Panc1 (cell line): ENCODE measurements around the gene BARX1. TPM values are rescaled to one million over a fixed set of nuclear protein-coding genes. Genes with fewer than 3 reads are reported as not detected.

Experiments used
- ATAC-seq: fragments of 200-7000 bp; cut with Tn5 transposase; 2 replicates; pipeline ENCODE4 v1.9.1; 2020; ENCODE audit warnings: mild to moderate bottlenecking, moderate library complexity
- BruUV-seq: library from RNA; stranded (reverse); fragments of 400-500 nt; replicated peaks from 2 replicates; lab custom pipeline; 2021; lab: Mats Ljungman, UMichigan
- CTCF ChIA-PET: fragments of 300-600 bp; sonication (Branson Sonifier 250); formaldehyde crosslinking; loops from one replicate; lab custom pipeline; 2022; ENCODE audit warnings: antibody characterized with exemption; lab: Charles Lee
- POLR2A ChIA-PET: fragments of 300-600 bp; sonication (Branson Sonifier 250); formaldehyde crosslinking; loops from one replicate; lab custom pipeline; 2022; ENCODE audit warnings: antibody characterized with exemption; lab: Charles Lee
- DNase-seq: peaks from one replicate; pipeline ENCODE4 v3.0.0-alpha.2; 2010; ENCODE audit warnings: low read depth, low spot score
- H3K27ac ChIP-seq: 2 replicates; pipeline ENCODE4 v1.5.1; 2011; ENCODE audit warnings: mild to moderate bottlenecking, low read length, inconsistent platforms
- H3K27me3 ChIP-seq: fragments of 200-500 bp; sonication (Bioruptor generic); 2 replicates; pipeline ENCODE4 v1.6.0; 2014; ENCODE audit warnings: low read length, inconsistent platforms; ENCODE audit not compliant: control insufficient read depth, insufficient read depth
- H3K36me3 ChIP-seq: fragments of 200-500 bp; sonication (Bioruptor generic); 2 replicates; pipeline ENCODE4 v1.5.1; 2014; ENCODE audit warnings: inconsistent platforms, mild to moderate bottlenecking, low read length, moderate library complexity; ENCODE audit not compliant: control insufficient read depth, insufficient read depth
- H3K4me1 ChIP-seq: 2 replicates; pipeline ENCODE4 v1.5.1; 2011; ENCODE audit warnings: inconsistent platforms, mild to moderate bottlenecking, low read length, moderate library complexity; ENCODE audit not compliant: control insufficient read depth, insufficient read depth
- H3K4me3 ChIP-seq, 2 experiments: 2 replicates each; pipeline ENCODE4 v1.5.1; 2011 to 2012; ENCODE audit warnings: low read depth in 2 of 2, low read length in 2 of 2, mild to moderate bottlenecking in 2 of 2, inconsistent platforms in 1 of 2, moderate library complexity in 1 of 2
- H3K9me3 ChIP-seq: fragments of 200-500 bp; sonication (Bioruptor generic); 2 replicates; pipeline ENCODE4 v1.5.1; 2014; ENCODE audit warnings: low read depth, mild to moderate bottlenecking, inconsistent platforms, low read length, moderate library complexity; ENCODE audit not compliant: control insufficient read depth, insufficient read depth
- POLR2AphosphoS5 ChIP-seq: IDR thresholded peaks from 2 replicates; pipeline ENCODE4 v1.6.1; 2012; ENCODE audit warnings: mild to moderate bottlenecking, low read depth, low read length, moderate library complexity
- SIN3A ChIP-seq: IDR thresholded peaks from 2 replicates; pipeline ENCODE4 v1.6.1; 2012; ENCODE audit warnings: low read depth, mild to moderate bottlenecking, low read length, moderate library complexity, borderline replicate concordance; ENCODE audit not compliant: insufficient read depth
- TCF7L2 ChIP-seq: IDR thresholded peaks from 2 replicates; pipeline ENCODE4 v1.6.1; 2011; ENCODE audit warnings: mild to moderate bottlenecking, low read depth, low read length, inconsistent platforms
- in situ Hi-C: cut with HindIII; loops from 2 replicates; pipeline ENCODE4 v1.10.0; 2016; ENCODE audit warnings: low sequenced_read_pairs, low pct_unique_long_range_greater_than_20kb
- intact Hi-C: fragments of 100-400 bp; cut with micrococcal nuclease; formaldehyde crosslinking; loops from one replicate; pipeline ENCODE4 v1.10.0; 2022; ENCODE audit not compliant: unreplicated experiment
- total RNA-seq: library from RNA; stranded (reverse); gene quantifications from one replicate; pipeline ENCODE4 v1.2.1, GENCODE V29; 2021; ENCODE audit not compliant: unreplicated experiment
- TF ChIP-seq, protein P1 (sequence below): fragments of 450-650 bp; IDR thresholded peaks from 2 replicates; pipeline ENCODE4 v1.5.1; 2017; ENCODE audit warnings: mild to moderate bottlenecking
- TF ChIP-seq, protein P2 (sequence below), 2 experiments: IDR thresholded peaks; 2 replicates each; pipeline ENCODE4 v1.6.1; 2011 to 2012; ENCODE audit warnings: low read depth in 2 of 2, control low read depth in 1 of 2, low read length in 1 of 2, mild to moderate bottlenecking in 1 of 2, moderate library complexity in 1 of 2; ENCODE audit not compliant: insufficient read depth in 1 of 2

The BARX1 gene
- total RNA-seq, 1 experiment from 2014 or later: 81.2 TPM

DNA sequence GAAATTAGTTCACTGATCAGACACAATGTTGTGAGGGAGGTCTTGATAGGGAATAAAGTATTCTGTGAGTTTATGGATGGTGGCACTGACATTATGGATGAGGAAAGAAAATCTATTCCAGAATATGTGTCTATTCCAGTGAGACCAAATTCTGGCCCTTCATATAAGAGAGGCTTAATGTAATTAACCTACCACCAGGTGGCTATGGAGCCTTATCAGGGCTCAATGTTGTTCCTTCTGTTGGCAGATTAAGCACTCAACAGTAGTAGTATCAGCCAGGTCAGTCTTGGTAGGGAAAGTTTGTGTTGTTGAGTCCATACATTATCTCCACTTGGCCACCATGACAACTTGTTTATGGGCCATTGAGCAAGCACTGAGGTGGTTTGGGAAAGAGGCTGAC, 41.7 kb upstream of the BARX1 start:
- no peak overlapping the region for H3K27ac ChIP-seq
- no peak overlapping the region for H3K4me3 ChIP-seq
- no peaks in the 10 kb centered on the region for H3K27me3 ChIP-seq
- intact Hi-C loops: no loop called here
- H3K9me3 ChIP-seq: no peaks in the 10 kb centered on the region
- ChIA-PET POLR2A (no interaction called here), CTCF (no interaction called here)
- BruUV-seq: no TSS peak
- TF ChIP-seq POLR2AphosphoS5: no peak
- TF ChIP-seq, protein P1, sequence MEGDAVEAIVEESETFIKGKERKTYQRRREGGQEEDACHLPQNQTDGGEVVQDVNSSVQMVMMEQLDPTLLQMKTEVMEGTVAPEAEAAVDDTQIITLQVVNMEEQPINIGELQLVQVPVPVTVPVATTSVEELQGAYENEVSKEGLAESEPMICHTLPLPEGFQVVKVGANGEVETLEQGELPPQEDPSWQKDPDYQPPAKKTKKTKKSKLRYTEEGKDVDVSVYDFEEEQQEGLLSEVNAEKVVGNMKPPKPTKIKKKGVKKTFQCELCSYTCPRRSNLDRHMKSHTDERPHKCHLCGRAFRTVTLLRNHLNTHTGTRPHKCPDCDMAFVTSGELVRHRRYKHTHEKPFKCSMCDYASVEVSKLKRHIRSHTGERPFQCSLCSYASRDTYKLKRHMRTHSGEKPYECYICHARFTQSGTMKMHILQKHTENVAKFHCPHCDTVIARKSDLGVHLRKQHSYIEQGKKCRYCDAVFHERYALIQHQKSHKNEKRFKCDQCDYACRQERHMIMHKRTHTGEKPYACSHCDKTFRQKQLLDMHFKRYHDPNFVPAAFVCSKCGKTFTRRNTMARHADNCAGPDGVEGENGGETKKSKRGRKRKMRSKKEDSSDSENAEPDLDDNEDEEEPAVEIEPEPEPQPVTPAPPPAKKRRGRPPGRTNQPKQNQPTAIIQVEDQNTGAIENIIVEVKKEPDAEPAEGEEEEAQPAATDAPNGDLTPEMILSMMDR: peak; percentile 8; the same call in 1 of the 2 replicates
- TF ChIP-seq, protein P2, sequence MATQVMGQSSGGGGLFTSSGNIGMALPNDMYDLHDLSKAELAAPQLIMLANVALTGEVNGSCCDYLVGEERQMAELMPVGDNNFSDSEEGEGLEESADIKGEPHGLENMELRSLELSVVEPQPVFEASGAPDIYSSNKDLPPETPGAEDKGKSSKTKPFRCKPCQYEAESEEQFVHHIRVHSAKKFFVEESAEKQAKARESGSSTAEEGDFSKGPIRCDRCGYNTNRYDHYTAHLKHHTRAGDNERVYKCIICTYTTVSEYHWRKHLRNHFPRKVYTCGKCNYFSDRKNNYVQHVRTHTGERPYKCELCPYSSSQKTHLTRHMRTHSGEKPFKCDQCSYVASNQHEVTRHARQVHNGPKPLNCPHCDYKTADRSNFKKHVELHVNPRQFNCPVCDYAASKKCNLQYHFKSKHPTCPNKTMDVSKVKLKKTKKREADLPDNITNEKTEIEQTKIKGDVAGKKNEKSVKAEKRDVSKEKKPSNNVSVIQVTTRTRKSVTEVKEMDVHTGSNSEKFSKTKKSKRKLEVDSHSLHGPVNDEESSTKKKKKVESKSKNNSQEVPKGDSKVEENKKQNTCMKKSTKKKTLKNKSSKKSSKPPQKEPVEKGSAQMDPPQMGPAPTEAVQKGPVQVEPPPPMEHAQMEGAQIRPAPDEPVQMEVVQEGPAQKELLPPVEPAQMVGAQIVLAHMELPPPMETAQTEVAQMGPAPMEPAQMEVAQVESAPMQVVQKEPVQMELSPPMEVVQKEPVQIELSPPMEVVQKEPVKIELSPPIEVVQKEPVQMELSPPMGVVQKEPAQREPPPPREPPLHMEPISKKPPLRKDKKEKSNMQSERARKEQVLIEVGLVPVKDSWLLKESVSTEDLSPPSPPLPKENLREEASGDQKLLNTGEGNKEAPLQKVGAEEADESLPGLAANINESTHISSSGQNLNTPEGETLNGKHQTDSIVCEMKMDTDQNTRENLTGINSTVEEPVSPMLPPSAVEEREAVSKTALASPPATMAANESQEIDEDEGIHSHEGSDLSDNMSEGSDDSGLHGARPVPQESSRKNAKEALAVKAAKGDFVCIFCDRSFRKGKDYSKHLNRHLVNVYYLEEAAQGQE (IDR thresholded peaks at IDR 0.05; ENCODE audit: insufficient read depth in 1 of 2, low read depth in 2 of 2, low read length in 1 of 2): no peak
- DNase-seq: no peak
- H3K4me1 ChIP-seq: no peaks in the 10 kb centered on the region
- ATAC-seq: no peak
- in situ Hi-C loops: no loop called here
- H3K36me3 ChIP-seq: no peaks in the 10 kb centered on the region

DNA sequence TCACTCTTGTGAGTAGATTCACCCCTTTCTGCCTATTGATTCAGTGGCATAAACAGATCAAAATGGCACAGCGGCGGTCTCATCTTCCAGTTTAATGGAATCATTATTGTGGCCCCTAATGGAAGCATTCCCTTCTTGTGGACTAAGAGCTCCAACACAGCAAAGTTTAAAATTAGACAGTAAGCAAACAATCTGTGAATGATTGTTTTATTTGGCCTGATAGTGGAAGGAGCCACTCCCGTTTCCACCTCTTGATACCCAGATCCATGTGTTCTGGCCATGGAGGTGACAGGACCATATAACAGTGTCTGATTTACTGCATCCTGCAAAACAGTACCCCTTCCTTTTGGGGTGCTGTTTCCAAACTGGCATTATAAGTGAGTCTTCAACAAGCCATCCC, 41.2 kb upstream of the BARX1 start:
- DNase-seq (no peak), ATAC-seq (no peak)
- ChIA-PET POLR2A (no interaction called here), CTCF (no interaction called here)
- in situ Hi-C loops (no loop called here), intact Hi-C loops (no loop called here)
- no TSS peak for BruUV-seq
- Histone ChIP-seq H3K9me3 (no peaks in the 10 kb centered on the region), H3K27ac (no peak overlapping the region), H3K4me3 (no peak overlapping the region), H3K27me3 (no peaks in the 10 kb centered on the region), H3K4me1 (no peaks in the 10 kb centered on the region), H3K36me3 (no peaks in the 10 kb centered on the region)
- no peak for TF ChIP-seq SIN3A
- no peak for TF ChIP-seq TCF7L2
- TF ChIP-seq, protein P2 (IDR thresholded peaks at IDR 0.05; ENCODE audit: insufficient read depth in 1 of 2, low read depth in 2 of 2, low read length in 1 of 2): no peak
- no peak for TF ChIP-seq POLR2AphosphoS5
- TF ChIP-seq, protein P1: no peak
